K562 (cell line): ENCODE results near the gene HBEGF. TPM values are rescaled to one million over a fixed set of nuclear protein-coding genes. Genes with fewer than 3 reads are reported as not detected.
A peak's percentile ranks its signal among the peaks of the same experiment; 100 is the strongest.

ENCODE experiments used
- ATAC-seq: fragments of 200-7000 bp; cut with Tn5 transposase; 3 replicates; pipeline ENCODE4 v1.9.1; 2020; ENCODE audit warnings: moderate library complexity
- BruUV-seq: library from RNA; stranded (reverse); fragments of 400-500 nt; replicated peaks from 2 replicates; lab custom pipeline; 2021; lab: Mats Ljungman, UMichigan
- CTCF ChIA-PET: fragments of 300-600 bp; formaldehyde crosslinking; extraction: SDS; loops from one replicate; lab custom pipeline; 2021; ENCODE audit warnings: low intra/inter-chr PET ratio; lab: Yijun Ruan, JAX
- POLR2A ChIA-PET: fragments of 300-600, 350-650 bp; sonication (Branson Sonifier 250); formaldehyde crosslinking; extraction: SDS; loops from one replicate; lab custom pipeline; 2021; ENCODE audit warnings: antibody characterized with exemption, inconsistent platforms; lab: Yijun Ruan, JAX
- DNase-seq, 4 experiments: peaks; one replicate each; pipeline versions ENCODE4 v3.0.0 to v3.0.0-alpha.2; 2011 to 2018; ENCODE audit warnings: low spot score in 3 of 4, mixed read lengths in 3 of 4; ENCODE audit errors: extremely low read depth in 1 of 4
- FAIRE-seq: peaks from 2 replicates; lab custom pipeline; 2011; peaks lifted over from hg19 to GRCh38; lab: Jason Lieb, UNC
- H2AFZ ChIP-seq: 2 replicates; pipeline ENCODE4 v1.6.0; 2011; ENCODE audit warnings: low read depth, low read length, control low read depth, inconsistent platforms
- H3K27ac ChIP-seq: fragments of 200-600 bp; 3 replicates; pipeline ENCODE4 v1.8.0; 2011; ENCODE audit warnings: low read depth, mild to moderate bottlenecking, control low read depth, inconsistent platforms, low read length, moderate library complexity, mixed read lengths; ENCODE audit errors: extremely low read depth
- H3K27me3 ChIP-seq, 2 experiments: fragments of 300-600 bp in 1 of 2; 2 replicates in 1 of 2; 3 replicates in 1 of 2; pipeline versions ENCODE4 v1.6.0 to v1.8.0; 2011; ENCODE audit warnings: inconsistent platforms in 2 of 2, low read length in 2 of 2, mild to moderate bottlenecking in 1 of 2, mixed read lengths in 1 of 2, moderate library complexity in 1 of 2; ENCODE audit not compliant: control insufficient read depth in 2 of 2, insufficient read depth in 2 of 2
- H3K36me3 ChIP-seq: fragments of 300-600 bp; 3 replicates; pipeline ENCODE4 v1.8.0; 2011; ENCODE audit warnings: mild to moderate bottlenecking, low read length, inconsistent platforms; ENCODE audit not compliant: control insufficient read depth, insufficient read depth
- H3K4me1 ChIP-seq, 2 experiments: fragments of 200-600 bp in 1 of 2; replicated peaks in 1 of 2; 2 replicates in 1 of 2; 3 replicates in 1 of 2; pipeline versions ENCODE4 v1.5.1 to v1.8.0; 2011; ENCODE audit warnings: inconsistent platforms in 2 of 2, low read length in 2 of 2, mild to moderate bottlenecking in 1 of 2, mixed read lengths in 1 of 2, moderate library complexity in 1 of 2; ENCODE audit not compliant: control insufficient read depth in 2 of 2, insufficient read depth in 2 of 2
- H3K4me2 ChIP-seq: 2 replicates; pipeline ENCODE4 v1.6.1; 2011; ENCODE audit warnings: low read length, control low read depth, inconsistent platforms, mixed read lengths; ENCODE audit not compliant: insufficient read depth
- H3K4me3 ChIP-seq: fragments of 200-600 bp; sonication (generic), shearing (Covaris generic); 2 replicates; pipeline ENCODE4 v1.5.1; 2016; ENCODE audit warnings: control low read depth, inconsistent platforms
- H3K79me2 ChIP-seq: fragments of 200-600 bp; 3 replicates; pipeline ENCODE4 v1.8.0; 2011; ENCODE audit warnings: low read length, inconsistent platforms; ENCODE audit not compliant: control insufficient read depth, insufficient read depth
- H3K9ac ChIP-seq, 2 experiments: 2 replicates each; pipeline versions ENCODE4 v1.6.0 to v1.6.1; 2011; ENCODE audit warnings: low read depth in 2 of 2, low read length in 2 of 2, control low read depth in 1 of 2, inconsistent platforms in 1 of 2, mild to moderate bottlenecking in 1 of 2, mixed read lengths in 1 of 2; ENCODE audit not compliant: insufficient read depth in 1 of 2
- H3K9me1 ChIP-seq: one replicate; pipeline ENCODE4 v1.6.0; 2011; ENCODE audit warnings: inconsistent platforms, mild to moderate bottlenecking, low read length, moderate library complexity; ENCODE audit not compliant: control insufficient read depth, insufficient read depth
- H3K9me3 ChIP-seq: replicated peaks from 2 replicates; pipeline ENCODE4 v1.5.1; 2011; ENCODE audit warnings: low read depth, low read length, inconsistent platforms; ENCODE audit not compliant: control insufficient read depth, insufficient read depth
- H4K20me1 ChIP-seq: replicated peaks from 2 replicates; pipeline ENCODE4 v1.6.1; 2011; ENCODE audit warnings: low read length, inconsistent platforms, mixed read lengths; ENCODE audit not compliant: control insufficient read depth, insufficient read depth
- EWSR1 ChIP-seq: fragments of 450-650 bp; IDR thresholded peaks from 2 replicates; pipeline ENCODE4 v1.6.1; 2018; ENCODE audit warnings: borderline replicate concordance, mild to moderate bottlenecking, low read depth, moderate library complexity; ENCODE audit not compliant: partially characterized antibody
- SP1 ChIP-seq: sonication (generic); formaldehyde crosslinking; IDR thresholded peaks from 2 replicates; pipeline ENCODE4 v1.8.1; 2022; ENCODE audit warnings: mild to moderate bottlenecking, missing genetic modification reagents
- YBX1 ChIP-seq: fragments of 450-650 bp; IDR thresholded peaks from 2 replicates; pipeline ENCODE4 v1.7.1; 2016; ENCODE audit warnings: mild to moderate bottlenecking
- ZSCAN29 ChIP-seq: fragments of 450-650 bp; IDR thresholded peaks from 2 replicates; pipeline ENCODE4 v1.6.1; 2017
- WGBS: fragments of 100-300 bp; shearing (Covaris generic); methylation state at CpG from one replicate; pipeline ENCODE4 v1.1.6; 2016; ENCODE audit warnings: low coverage, mixed read lengths; ENCODE audit not compliant: insufficient coverage; ENCODE audit errors: missing lambda C conversion rate; 5-methylcytosine and 5-hydroxymethylcytosine counted together
- in situ Hi-C: fragments of 300-500 bp; cut with MboI; formaldehyde crosslinking; loops from 4 replicates; pipeline ENCODE4 v1.15.0; 2018; ENCODE audit warnings: inconsistent platforms, mixed read lengths
- intact Hi-C: fragments of 100-400 bp; cut with micrococcal nuclease; formaldehyde crosslinking; loops from 2 replicates; pipeline ENCODE4 v1.14.2; 2022
- polyA plus RNA-seq, 8 experiments: library from polyadenylated mRNA; depleted of rRNA in 4 of 8; stranded (reverse) in 5 of 8; unstranded in 3 of 8; fragments of >200 nt; fragmentation: Nextera tagmentation in 2 of 8; fragmentation: Illumina TruSeq in 1 of 8; extraction: Ambion mirVana in 2 of 8; extraction: Trizol in 1 of 8; gene quantifications; 2 replicates each; pipeline versions ENCODE4 v1.2.1 to v1.2.3, GENCODE V29; 2011 to 2014; ENCODE audit warnings: inconsistent platforms in 1 of 8, missing spikeins in 1 of 8
- total RNA-seq, 7 experiments: library from RNA; depleted of rRNA in 6 of 7; stranded (reverse); fragments of >200 nt in 6 of 7; fragmentation: Illumina TruSeq in 2 of 7; extraction: Trizol in 2 of 7; gene quantifications; 2 replicates each; pipeline versions ENCODE4 v1.2.1 to v1.2.3, GENCODE V29; 2011 to 2021; ENCODE audit warnings: low replicate concordance in 1 of 7
- TF ChIP-seq, protein P1 (sequence below), 2 experiments: IDR thresholded peaks; 2 replicates each; pipeline ENCODE4 v1.6.1; 2011; ENCODE audit warnings: borderline replicate concordance in 1 of 2, control low read depth in 1 of 2, low read depth in 1 of 2, low read length in 1 of 2, mild to moderate bottlenecking in 1 of 2, mixed read lengths in 1 of 2, moderate library complexity in 1 of 2; ENCODE audit not compliant: insufficient read depth in 1 of 2, insufficient read length in 1 of 2, poor library complexity in 1 of 2, severe bottlenecking in 1 of 2; ENCODE audit errors: extremely low read depth in 1 of 2
- TF ChIP-seq, protein P2 (sequence below): fragments of 450-650 bp; IDR thresholded peaks from 2 replicates; pipeline ENCODE4 v1.6.1; 2018; ENCODE audit warnings: mild to moderate bottlenecking, low read depth; ENCODE audit not compliant: partially characterized antibody
- TF ChIP-seq, protein P3 (sequence below): fragments of 450-650 bp; IDR thresholded peaks from 2 replicates; pipeline ENCODE4 v1.6.1; 2016; ENCODE audit warnings: antibody characterized with exemption

Gene HBEGF
- total and polyA plus RNA-seq, 9 of the 15 experiments (the other 6 are each of a cell fraction or from before 2014, with no cell fraction given): 0.11 to 1.1 (median 0.60) TPM

DNA sequence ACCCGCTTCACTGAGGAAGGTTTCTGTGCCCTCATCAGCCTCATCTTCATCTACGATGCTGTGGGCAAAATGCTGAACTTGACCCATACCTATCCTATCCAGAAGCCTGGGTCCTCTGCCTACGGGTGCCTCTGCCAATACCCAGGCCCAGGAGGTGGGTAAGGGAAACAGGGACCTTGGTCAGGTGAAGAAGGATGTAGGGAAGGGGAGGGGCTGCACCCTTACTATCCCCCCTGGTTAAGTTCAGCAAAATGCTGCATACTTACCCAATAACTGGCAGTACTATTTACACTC is 18.0 kb upstream of the HBEGF start:
- H3K27me3 ChIP-seq: no peaks in the 10 kb centered on the region
- H2AFZ ChIP-seq: no peak overlapping the region
- H3K27ac ChIP-seq: no peak overlapping the region
- no peak for FAIRE-seq
- POLR2A ChIA-PET: interaction anchor here (0.6 to 2.1 kb wide), 2 partner anchors 18 to 354 kb away, joined by 3 to 5 read pairs; partner anchors contain the start of gene HBEGF
- no peak for TF ChIP-seq EWSR1
- TF ChIP-seq, all 486 proteins: peak for 0
- intact Hi-C loops (loop anchor here (5.0 kb wide), 1 partner anchor 363 kb away; no protein-coding TSS in a partner anchor), in situ Hi-C loops (no loop called here)
- WGBS: 59% methylated on average over 3 of the region's 3 CpGs
- Histone ChIP-seq H3K9me3 (no peaks in the 10 kb centered on the region), H3K4me3 (no peak overlapping the region), H3K9ac (no peak overlapping the region), H4K20me1 (no peaks in the 10 kb centered on the region; the same call in 1 of the 2 replicates), H3K4me2 (no peak overlapping the region), H3K36me3 (no peaks in the 10 kb centered on the region), H3K4me1 (peaks cover 9 to 13% of the 10 kb centered on the region in 2 experiments; a peak in 4 of 5 replicates), H3K9me1 (no peaks in the 10 kb centered on the region), H3K79me2 (no peaks in the 10 kb centered on the region)
- ATAC-seq: no peak
- no peak for DNase-seq
- CTCF ChIA-PET: no interaction called here
- BruUV-seq: no TSS peak

DNA sequence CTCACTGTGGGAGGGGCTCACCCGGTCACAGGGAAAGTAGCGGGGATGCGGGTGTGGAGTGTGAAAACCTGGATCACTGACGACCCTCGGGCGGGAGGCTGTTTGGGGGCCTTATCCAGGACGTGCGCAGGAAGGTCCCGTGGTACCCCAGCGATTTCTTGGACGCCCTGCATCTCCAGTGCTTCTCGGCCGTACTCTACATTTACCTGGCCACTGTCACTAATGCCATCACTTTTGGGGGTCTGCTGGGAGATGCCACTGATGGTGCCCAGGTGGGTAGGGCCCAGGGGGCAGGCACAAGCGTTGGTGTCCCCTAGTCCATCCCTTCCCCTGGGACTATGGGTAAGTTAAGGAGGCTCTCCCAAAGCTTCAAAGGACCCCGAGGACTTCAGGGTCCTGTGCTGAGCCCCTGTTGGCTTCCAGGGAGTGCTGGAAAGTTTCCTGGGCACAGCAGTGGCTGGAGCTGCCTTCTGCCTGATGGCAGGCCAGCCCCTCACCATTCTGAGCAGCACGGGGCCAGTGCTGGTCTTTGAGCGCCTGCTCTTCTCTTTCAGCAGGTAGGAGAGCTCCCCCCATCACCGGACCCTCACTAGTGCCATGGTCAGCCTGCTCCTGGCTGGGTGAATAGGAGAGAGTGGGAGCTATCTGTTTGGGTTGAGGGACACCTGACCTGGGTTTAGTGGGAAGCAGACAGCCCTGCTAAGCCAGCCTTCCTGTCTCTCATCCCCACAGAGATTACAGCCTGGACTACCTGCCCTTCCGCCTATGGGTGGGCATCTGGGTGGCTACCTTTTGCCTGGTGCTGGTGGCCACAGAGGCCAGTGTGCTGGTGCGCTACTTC is 17.4 kb upstream of the HBEGF start:
- Histone ChIP-seq H3K27me3 (no peaks in the 10 kb centered on the region), H3K9me3 (no peaks in the 10 kb centered on the region), H3K27ac (no peak overlapping the region), H2AFZ (peak overlapping the region; percentile 92), H3K9me1 (no peaks in the 10 kb centered on the region), H3K4me1 (peaks cover 9 to 13% of the 10 kb centered on the region in 2 experiments; a peak in 4 of 5 replicates), H3K9ac (peak overlapping the region; percentile 32 to 89; a peak in 3 of 4 replicates), H3K4me3 (peak overlapping the region; percentile 37), H3K36me3 (no peaks in the 10 kb centered on the region), H3K4me2 (peak overlapping the region; percentile 83), H3K79me2 (no peaks in the 10 kb centered on the region), H4K20me1 (no peaks in the 10 kb centered on the region; the same call in 1 of the 2 replicates)
- POLR2A ChIA-PET: interaction anchor here (0.6 to 2.1 kb wide), 5 partner anchors 18 to 355 kb away, joined by 3 to 5 read pairs (median 3); partner anchors contain the start of gene HBEGF
- DNase-seq: no peak
- CTCF ChIA-PET: interaction anchor here (0.6 to 1.5 kb wide), 3 partner anchors 9 to 285 kb away, joined by 3 to 4 read pairs (median 4); no protein-coding TSS in a partner anchor
- in situ Hi-C loops (no loop called here), intact Hi-C loops (loop anchor here (5.0 kb wide), 1 partner anchor 363 kb away; no protein-coding TSS in a partner anchor)
- no peak for FAIRE-seq
- no peak for ATAC-seq
- WGBS: 40% methylated on average over 20 of the region's 20 CpGs
- BruUV-seq: no TSS peak
- TF ChIP-seq ZSCAN29 (no peak), YBX1 (no peak), SP1 (CRISPR knock-in tag) (no peak)
- TF ChIP-seq, protein P1, sequence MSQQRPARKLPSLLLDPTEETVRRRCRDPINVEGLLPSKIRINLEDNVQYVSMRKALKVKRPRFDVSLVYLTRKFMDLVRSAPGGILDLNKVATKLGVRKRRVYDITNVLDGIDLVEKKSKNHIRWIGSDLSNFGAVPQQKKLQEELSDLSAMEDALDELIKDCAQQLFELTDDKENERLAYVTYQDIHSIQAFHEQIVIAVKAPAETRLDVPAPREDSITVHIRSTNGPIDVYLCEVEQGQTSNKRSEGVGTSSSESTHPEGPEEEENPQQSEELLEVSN (IDR thresholded peaks at IDR 0.05; ENCODE audit: borderline replicate concordance in 1 of 2, extremely low read depth in 1 of 2, insufficient read depth in 1 of 2, insufficient read length in 1 of 2, low read depth in 1 of 2, low read length in 1 of 2, poor library complexity in 1 of 2, severe bottlenecking in 1 of 2): peak in 1 of 2 experiments; percentile 1
- TF ChIP-seq, protein P2, sequence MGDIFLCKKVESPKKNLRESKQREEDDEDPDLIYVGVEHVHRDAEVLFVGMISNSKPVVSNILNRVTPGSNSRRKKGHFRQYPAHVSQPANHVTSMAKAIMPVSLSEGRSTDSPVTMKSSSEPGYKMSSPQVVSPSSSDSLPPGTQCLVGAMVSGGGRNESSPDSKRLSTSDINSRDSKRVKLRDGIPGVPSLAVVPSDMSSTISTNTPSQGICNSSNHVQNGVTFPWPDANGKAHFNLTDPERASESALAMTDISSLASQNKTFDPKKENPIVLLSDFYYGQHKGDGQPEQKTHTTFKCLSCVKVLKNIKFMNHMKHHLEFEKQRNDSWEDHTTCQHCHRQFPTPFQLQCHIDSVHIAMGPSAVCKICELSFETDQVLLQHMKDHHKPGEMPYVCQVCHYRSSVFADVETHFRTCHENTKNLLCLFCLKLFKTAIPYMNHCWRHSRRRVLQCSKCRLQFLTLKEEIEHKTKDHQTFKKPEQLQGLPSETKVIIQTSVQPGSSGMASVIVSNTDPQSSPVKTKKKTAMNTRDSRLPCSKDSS: no peak
- TF ChIP-seq, protein P3, sequence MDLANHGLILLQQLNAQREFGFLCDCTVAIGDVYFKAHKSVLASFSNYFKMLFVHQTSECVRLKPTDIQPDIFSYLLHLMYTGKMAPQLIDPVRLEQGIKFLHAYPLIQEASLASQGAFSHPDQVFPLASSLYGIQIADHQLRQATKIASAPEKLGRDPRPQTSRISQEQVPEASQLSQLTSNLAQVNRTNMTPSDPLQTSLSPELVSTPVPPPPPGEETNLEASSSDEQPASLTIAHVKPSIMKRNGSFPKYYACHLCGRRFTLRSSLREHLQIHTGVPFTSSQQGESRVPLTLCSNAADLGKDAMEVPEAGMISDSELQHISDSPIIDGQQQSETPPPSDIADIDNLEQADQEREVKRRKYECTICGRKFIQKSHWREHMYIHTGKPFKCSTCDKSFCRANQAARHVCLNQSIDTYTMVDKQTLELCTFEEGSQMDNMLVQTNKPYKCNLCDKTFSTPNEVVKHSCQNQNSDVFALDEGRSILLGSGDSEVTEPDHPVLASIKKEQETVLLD: 0 out of 2 replicates have a peak, but pooled peaks have one; percentile 34
